ENCODE results near the gene MEI1. TPM values are rescaled to one million over a fixed set of nuclear protein-coding genes. Genes with fewer than 3 reads are reported as not detected.

MEI1 gene
- total RNA-seq, 4 donors from 2014 or later, result 1.1 to 20.5 TPM; not detected in 2

- no peaks in the 10 kb centered on the region for H3K9me3 ChIP-seq
- 74 to 80% methylated on average over 5 to 6 of the region's 6 CpGs for WGBS, 2 donors (ENCODE audit: low coverage in 1 of 2)
- intact Hi-C loops (cut with DNase I; ENCODE audit: low total_unique reads), result loop anchor here (10.0 kb wide), 1 partner anchor 121 kb away; the partner anchor contains the start of gene CENPM
- H3K36me3 ChIP-seq, result no peaks in the 10 kb centered on the region
- no peak overlapping the region for H3K27ac ChIP-seq
- peaks cover 9 to 37% (median 30%) of the 10 kb centered on the region in 4 donors for H3K4me1 ChIP-seq
- DNase-seq, result no peak
- no peak for TF ChIP-seq POLR2A (IDR thresholded peaks at IDR 0.05)
- no peak for TF ChIP-seq EP300 (IDR thresholded peaks at IDR 0.05; ENCODE audit: low read depth)
- TF ChIP-seq POLR2AphosphoS5 (IDR thresholded peaks at IDR 0.05), result no peak
- no peak for TF ChIP-seq CTCF (IDR thresholded peaks at IDR 0.05)
- in situ Hi-C loops (cut with MboI; ENCODE audit: low pct_ligation_motif_present in 1 of 4, low pct_unique_long_range_greater_than_20kb in 1 of 4, low sequenced_read_pairs in 3 of 4), result loop anchor here in 3 of 4 donors (10.0 to 25.0 kb wide), 2 partner anchors 114 to 121 kb away; partner anchors contain the start of genes CENPM (in 3 of the 3) and TNFRSF13C (in 1 of the 3)
- H3K4me3 ChIP-seq, result no peak overlapping the region
- no peaks in the 10 kb centered on the region for H3K27me3 ChIP-seq
Measured at GRCh38 chr22:41823797-41824196, 124.5 kb downstream of the MEI1 start.

- Histone ChIP-seq H3K4me1 (peaks cover 9 to 38% (median 31%) of the 10 kb centered on the region in 4 donors), H3K27me3 (no peaks in the 10 kb centered on the region), H3K9me3 (no peaks in the 10 kb centered on the region), H3K27ac (peak overlapping the region in 3 of 4 donors; percentile 66 to 72 (median 67)), H3K4me3 (no peak overlapping the region), H3K36me3 (no peaks in the 10 kb centered on the region)
- no peak for DNase-seq
- intact Hi-C loops (cut with DNase I; ENCODE audit: low total_unique reads), result loop anchor here (10.0 kb wide), 1 partner anchor 119 kb away; the partner anchor contains the start of gene CENPM
- in situ Hi-C loops (cut with MboI; ENCODE audit: low pct_ligation_motif_present in 1 of 4, low pct_unique_long_range_greater_than_20kb in 1 of 4, low sequenced_read_pairs in 3 of 4), result loop anchor here in 2 of 4 donors (10.0 kb wide), 1 partner anchor 119 kb away; the partner anchor contains the start of gene CENPM (in 2 of the 2)
- TF ChIP-seq CTCF (IDR thresholded peaks at IDR 0.05), result no peak
- 75% methylated on average over 7 of the region's 7 CpGs; no CpG with 5 or more reads in 1 of the 2 donors for WGBS, 2 donors (ENCODE audit: low coverage in 1 of 2)
Measured at GRCh38 chr22:41825376-41825775, 126.1 kb downstream of the MEI1 start.

GRCh38 chr22:41826021-41826420, 126.7 kb downstream of the MEI1 start:
- no peak for TF ChIP-seq POLR2AphosphoS5 (IDR thresholded peaks at IDR 0.05)
- TF ChIP-seq EP300 (IDR thresholded peaks at IDR 0.05; ENCODE audit: low read depth), result no peak
- TF ChIP-seq POLR2A (IDR thresholded peaks at IDR 0.05), result no peak
- no peak for DNase-seq
- peaks cover 9 to 38% (median 31%) of the 10 kb centered on the region in 4 donors for H3K4me1 ChIP-seq
- no peaks in the 10 kb centered on the region for H3K27me3 ChIP-seq
- H3K9me3 ChIP-seq, result no peaks in the 10 kb centered on the region
- no peak overlapping the region for H3K4me3 ChIP-seq
- WGBS, 2 donors (ENCODE audit: low coverage in 1 of 2), result 58% methylated on average over 3 of the region's 3 CpGs; no CpG with 5 or more reads in 1 of the 2 donors
- H3K27ac ChIP-seq, result peak overlapping the region; percentile 46 to 72 (median 66)
- in situ Hi-C loops (cut with MboI; ENCODE audit: low pct_ligation_motif_present in 1 of 4, low pct_unique_long_range_greater_than_20kb in 1 of 4, low sequenced_read_pairs in 3 of 4) (loop anchor here in 2 of 4 donors (10.0 kb wide), 1 partner anchor 119 kb away; the partner anchor contains the start of gene CENPM (in 2 of the 2)), intact Hi-C loops (cut with DNase I; ENCODE audit: low total_unique reads) (loop anchor here (10.0 kb wide), 1 partner anchor 119 kb away; the partner anchor contains the start of gene CENPM)
- H3K36me3 ChIP-seq, result no peaks in the 10 kb centered on the region

GRCh38 chr22:41826430-41827383, 127.4 kb downstream of the MEI1 start:
- H3K9me3 ChIP-seq, result no peaks in the 10 kb centered on the region
- peak; percentile 49 for DNase-seq
- no peak overlapping the region for H3K4me3 ChIP-seq
- TF ChIP-seq EP300 (IDR thresholded peaks at IDR 0.05; ENCODE audit: low read depth), result no peak
- TF ChIP-seq POLR2A (IDR thresholded peaks at IDR 0.05), result peak; percentile 48
- peak in 2 of 3 donors; percentile 6 to 47 for TF ChIP-seq POLR2AphosphoS5 (IDR thresholded peaks at IDR 0.05)
- TF ChIP-seq CTCF (IDR thresholded peaks at IDR 0.05), result no peak
- in situ Hi-C loops (cut with MboI; ENCODE audit: low pct_ligation_motif_present in 1 of 4, low pct_unique_long_range_greater_than_20kb in 1 of 4, low sequenced_read_pairs in 3 of 4), result loop anchor here in 2 of 4 donors (10.0 kb wide), 1 partner anchor 118 kb away; the partner anchor contains the start of gene CENPM (in 2 of the 2)
- no peaks in the 10 kb centered on the region for H3K27me3 ChIP-seq
- 75% methylated on average over 10 of the region's 11 CpGs; no CpG with 5 or more reads in 1 of the 2 donors for WGBS, 2 donors (ENCODE audit: low coverage in 1 of 2)
- intact Hi-C loops (cut with DNase I; ENCODE audit: low total_unique reads), result loop anchor here (10.0 kb wide), 1 partner anchor 118 kb away; the partner anchor contains the start of gene CENPM
- no peaks in the 10 kb centered on the region for H3K36me3 ChIP-seq
- H3K27ac ChIP-seq, result peak overlapping the region; percentile 46 to 72 (median 66)
- H3K4me1 ChIP-seq, result peaks cover 9 to 43% (median 31%) of the 10 kb centered on the region in 4 donors
